NCI-H128 (cell line): Measurements from ENCODE around the gene SESN2.

Experiments used
- DNase-seq: peaks from one replicate; lab custom pipeline; 2025; ENCODE audit not compliant: unreplicated experiment; lab: John Stamatoyannopoulos, UW

Gene SESN2

DNA sequence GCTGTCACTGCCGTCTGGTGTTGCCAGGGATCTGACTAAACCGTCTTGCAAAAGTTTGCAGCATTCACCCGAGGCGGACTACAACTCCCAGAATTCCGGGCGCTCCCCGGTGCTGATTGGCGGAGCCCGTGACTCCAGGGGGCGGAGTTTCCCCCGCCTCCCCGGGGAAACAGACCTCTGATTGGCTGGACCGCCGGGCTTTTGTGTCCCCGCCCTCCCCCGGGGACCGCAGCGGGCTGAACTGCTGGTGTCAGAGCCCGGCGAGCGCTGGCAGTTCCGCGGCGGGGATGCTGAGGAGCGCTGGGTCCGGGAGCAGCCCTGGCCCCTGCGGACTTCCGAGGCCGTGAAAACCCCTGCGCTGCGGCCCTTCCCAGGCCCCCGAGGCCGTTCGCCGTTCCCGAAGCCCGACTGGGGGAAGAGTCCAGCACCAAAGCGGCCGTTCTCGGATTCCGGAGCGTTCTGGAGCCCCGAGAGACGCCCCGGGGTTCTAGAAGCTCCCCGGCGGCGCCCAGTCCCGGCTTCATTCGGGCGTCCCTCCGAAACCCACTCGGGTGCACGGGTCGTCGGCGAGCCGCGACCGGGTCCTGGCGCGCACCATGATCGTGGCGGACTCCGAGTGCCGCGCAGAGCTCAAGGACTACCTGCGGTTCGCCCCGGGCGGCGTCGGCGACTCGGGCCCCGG lies at the start of gene SESN2:
Gene SESN2 (plus strand): TSS at position 267 of the 682 bp plus-strand sequence. CDS start 330 bp downstream, at position 597.
- peak; percentile 99 for DNase-seq

DNA sequence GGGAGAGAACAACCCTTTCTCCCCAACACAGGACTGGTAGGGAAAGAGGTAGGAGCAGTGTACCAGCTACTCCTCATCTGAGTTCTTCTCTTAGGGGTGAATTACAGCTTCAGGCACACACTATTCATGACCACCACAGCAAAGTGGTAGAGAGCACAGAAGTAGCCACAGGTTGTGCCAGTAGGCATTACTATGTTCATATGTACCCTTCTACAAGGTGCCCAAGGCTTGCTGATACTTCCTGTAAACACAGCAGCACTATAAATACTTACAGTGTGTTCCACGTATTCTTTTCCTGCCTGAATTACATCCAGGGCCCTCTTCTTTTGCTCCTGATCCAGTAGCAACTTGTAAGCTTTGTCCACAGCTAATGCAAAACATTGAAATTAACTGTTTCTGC lies 49.6 kb upstream of the SESN2 start:
- DNase-seq: no peak

GRCh38 chr1:28213315-28213714 lies 46.0 kb upstream of the SESN2 start:
- DNase-seq: no peak

DNA sequence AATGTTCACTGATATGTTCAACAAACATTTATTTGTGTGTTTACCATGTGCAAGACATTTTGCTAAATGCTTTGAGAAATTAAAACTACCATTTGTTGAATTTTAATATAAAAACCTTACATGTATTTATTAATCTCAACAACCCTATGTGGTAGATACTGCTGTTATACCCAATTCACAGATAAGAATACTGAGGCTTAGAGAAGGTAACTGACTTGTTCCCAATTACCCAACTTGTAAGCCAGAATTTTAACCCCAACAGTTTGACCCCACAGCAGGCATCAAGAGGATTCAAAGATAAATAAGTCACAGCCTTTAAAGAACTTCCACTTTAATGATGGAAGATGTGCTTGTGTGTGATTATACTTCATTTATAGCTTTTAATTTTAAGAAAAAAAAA lies 30.2 kb upstream of the SESN2 start:
- DNase-seq: no peak

DNA sequence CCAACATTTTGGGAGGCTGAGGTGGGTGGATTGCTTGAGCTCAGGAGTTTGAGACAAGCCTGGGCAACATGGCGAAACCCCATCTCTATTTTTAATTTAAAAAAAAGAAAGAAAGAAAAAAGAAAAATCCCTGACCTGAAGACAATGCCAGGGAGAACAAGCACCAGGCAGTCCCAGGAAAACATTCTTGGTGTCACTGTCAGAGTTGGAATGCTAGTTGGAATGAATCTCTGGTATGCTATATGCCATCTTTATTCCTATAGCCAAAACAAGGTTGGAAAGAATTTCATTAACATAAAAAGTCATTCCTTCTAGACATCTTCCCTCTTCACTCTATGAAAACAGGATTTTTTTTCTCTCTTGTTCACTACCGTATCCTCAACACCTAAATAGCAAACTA lies 29.3 kb upstream of the SESN2 start:
- DNase-seq: no peak

GRCh38 chr1:28232558-28233263 lies 26.6 kb upstream of the SESN2 start, which contains the start of gene DNAJC8:
TSS of gene DNAJC8 (minus strand) at chr1:28233029. CDS start at chr1:28232998, 31 bp downstream.
- DNase-seq: peak; percentile 88

- DNase-seq: no peak
These were observed 26.1 kb upstream of the SESN2 start for GRCh38 chr1:28233264-28233606.

- DNase-seq: peak; percentile 97
These were observed 23.3 kb upstream of the SESN2 start, which contains the start of gene ATP5IF1 for GRCh38 chr1:28235755-28236655. TSS of gene ATP5IF1 (plus strand) at chr1:28236124. CDS start at chr1:28236184, 60 bp downstream.

DNA sequence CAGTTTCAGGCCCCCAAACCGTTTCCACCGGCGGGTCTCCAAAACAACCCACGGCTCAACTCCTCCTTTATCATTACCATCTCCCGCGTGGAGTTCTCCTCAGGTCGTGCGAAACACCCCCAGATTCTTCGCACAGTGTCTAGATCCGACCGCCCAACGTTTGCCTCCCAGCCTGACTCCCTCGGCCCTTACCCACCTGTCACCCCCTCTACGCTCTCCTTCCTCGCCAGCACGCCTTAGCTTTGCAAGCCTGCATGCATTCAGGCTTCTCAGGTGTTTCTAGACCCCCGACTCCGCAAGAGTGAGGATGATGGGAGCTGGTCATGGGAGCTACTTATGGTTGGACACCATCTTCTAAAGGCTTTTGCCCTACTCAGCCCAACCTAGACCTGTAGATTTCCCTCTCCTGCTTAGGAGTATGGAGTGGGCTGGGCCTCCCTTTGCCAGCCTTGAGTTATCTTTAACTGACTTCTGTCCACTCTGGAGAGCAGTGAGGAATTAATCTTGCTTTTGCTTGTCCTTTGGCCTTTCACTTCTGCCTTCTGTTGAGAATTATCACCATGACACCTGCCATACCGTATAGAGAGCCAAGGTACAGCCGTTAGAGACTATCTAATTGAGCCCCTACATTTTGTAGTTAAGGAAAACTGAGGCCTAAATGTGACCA lies 22.5 kb upstream of the SESN2 start:
- DNase-seq: no peak

- no peak for DNase-seq
These were observed 20.3 kb upstream of the SESN2 start for GRCh38 chr1:28239004-28239403.

GRCh38 chr1:28240024-28240423 lies 19.3 kb upstream of the SESN2 start:
- DNase-seq: no peak

GRCh38 chr1:28241638-28242241 lies 17.6 kb upstream of the SESN2 start:
- no peak for DNase-seq

GRCh38 chr1:28243685-28244311 lies 15.5 kb upstream of the SESN2 start:
- DNase-seq: no peak

GRCh38 chr1:28244549-28245251 lies 14.6 kb upstream of the SESN2 start:
- DNase-seq: no peak

GRCh38 chr1:28246427-28246832 lies 12.9 kb upstream of the SESN2 start:
- DNase-seq: no peak

DNA sequence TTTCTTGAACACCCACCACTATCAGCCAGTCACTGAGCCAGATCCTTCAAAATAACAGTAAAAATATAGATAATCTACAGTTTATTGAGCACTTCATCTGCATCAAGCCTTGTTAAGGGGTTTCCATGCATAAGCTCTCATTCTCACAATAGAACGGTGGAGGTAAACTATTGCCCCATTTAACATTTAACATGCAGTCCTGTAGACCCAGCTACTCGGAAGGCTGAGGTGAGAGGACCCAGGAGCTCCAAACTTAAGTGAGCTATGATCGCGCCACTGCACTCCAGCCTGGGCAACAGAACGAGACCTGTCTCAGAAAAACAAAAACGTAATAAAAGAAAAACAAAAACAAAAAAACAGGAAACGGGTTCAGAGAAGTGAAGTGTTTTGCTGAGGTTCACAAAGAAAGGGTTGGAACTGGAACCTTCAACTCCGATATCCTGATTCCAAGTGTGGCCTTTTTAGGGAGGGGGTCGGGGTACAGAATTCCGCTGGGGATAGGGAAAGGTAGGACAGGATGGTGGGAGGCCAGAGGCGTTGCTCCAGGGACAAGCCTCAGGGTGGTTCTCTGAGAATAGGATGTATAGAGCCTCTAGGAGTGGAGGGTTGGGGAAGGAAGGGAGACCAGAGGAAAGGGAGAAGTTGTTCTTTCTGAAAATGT lies 11.6 kb upstream of the SESN2 start:
- DNase-seq: no peak

GRCh38 chr1:28248273-28249012 lies 10.9 kb upstream of the SESN2 start:
- peak; percentile 39 for DNase-seq
